Peyer's patch (tissue), 4 donors: ENCODE measurements around the gene PTPN6. TPM values are rescaled to one million over a fixed set of nuclear protein-coding genes. Genes with fewer than 3 reads are reported as not detected.

Experiments
- DNase-seq, 3 donors: peaks; one replicate each; pipeline ENCODE4 v3.0.0-alpha.2; 2017 to 2019
- H3K27ac ChIP-seq, 4 donors: fragments of 200-600 bp; sonication (generic); one replicate each; pipeline ENCODE4 v1.5.1; 2016 to 2019
- H3K27me3 ChIP-seq, 2 donors: fragments of 200-600 bp; sonication (generic); one replicate each; pipeline ENCODE4 v1.5.1; 2019
- H3K36me3 ChIP-seq, 3 donors: fragments of 200-600 bp; sonication (generic); one replicate each; pipeline ENCODE4 v1.5.1; 2016 to 2019
- H3K4me1 ChIP-seq, 4 donors: fragments of 200-600 bp; sonication (generic); one replicate each; pipeline ENCODE4 v1.5.1; 2016 to 2019
- H3K4me3 ChIP-seq, 4 donors: fragments of 200-600 bp; sonication (generic); 1 replicate in 3 of 4; 2 replicates in 1 of 4; pipeline ENCODE4 v1.5.1; 2016 to 2019; ENCODE audit warnings: mild to moderate bottlenecking in 1 of 4
- H3K9me3 ChIP-seq, 4 donors: fragments of 200-600 bp; sonication (generic); one replicate each; pipeline ENCODE4 v1.5.1; 2016 to 2019; ENCODE audit warnings: mild to moderate bottlenecking in 1 of 4
- CTCF ChIP-seq, 6 experiments: fragments of 450-650 bp in 4 of 6; fragments of 200-600 bp in 2 of 6; sonication (generic) in 1 of 6; IDR thresholded peaks; one replicate each; pipeline ENCODE4 v1.5.1; 2017 to 2019; ENCODE audit warnings: antibody characterized with exemption in 6 of 6, mild to moderate bottlenecking in 3 of 6, moderate library complexity in 1 of 6
- POLR2A ChIP-seq, 2 donors: fragments of 450-650 bp; IDR thresholded peaks; one replicate each; pipeline ENCODE4 v1.5.1; 2017; ENCODE audit warnings: antibody characterized with exemption in 2 of 2, mild to moderate bottlenecking in 2 of 2, moderate library complexity in 2 of 2
- small RNA-seq, 2 donors: library from RNA; depleted of rRNA; stranded (forward); fragments of <200 nt; gene quantifications; one replicate each; pipeline ENCODE3, GENCODE V24; 2016
- total RNA-seq, 4 donors: library from RNA; depleted of rRNA; stranded (reverse); fragments of >200 nt; gene quantifications; one replicate each; pipeline ENCODE4 v1.1.0, GENCODE V29; 2016

PTPN6 gene
- total RNA-seq, 4 donors from 2014 or later, result 41.6 to 183 (median 44.4) TPM

- H3K9me3 ChIP-seq, result no peaks in the 10 kb centered on the region
- no peak overlapping the region for H3K27ac ChIP-seq
- peaks cover 0 to 5% (median 0%) of the 10 kb centered on the region in 3 donors for H3K36me3 ChIP-seq
- H3K27me3 ChIP-seq, result no peaks in the 10 kb centered on the region
- H3K4me3 ChIP-seq, result no peak overlapping the region
- no peak for TF ChIP-seq POLR2A (IDR thresholded peaks at IDR 0.05)
- no peak for TF ChIP-seq CTCF (IDR thresholded peaks at IDR 0.05)
- no peak for DNase-seq
- peaks cover 0 to 5% (median 0%) of the 10 kb centered on the region in 4 donors for H3K4me1 ChIP-seq
Measured at GRCh38 chr12:7005311-7005710, 54.2 kb downstream of the PTPN6 start.

- peaks cover 0 to 5% (median 0%) of the 10 kb centered on the region in 3 donors for H3K36me3 ChIP-seq
- no peak for DNase-seq
- H3K27me3 ChIP-seq, result no peaks in the 10 kb centered on the region
- TF ChIP-seq CTCF (IDR thresholded peaks at IDR 0.05), result no peak
- no peak for TF ChIP-seq POLR2A (IDR thresholded peaks at IDR 0.05)
- H3K9me3 ChIP-seq, result no peaks in the 10 kb centered on the region
- no peak overlapping the region for H3K4me3 ChIP-seq
- H3K27ac ChIP-seq, result no peak overlapping the region
- H3K4me1 ChIP-seq, result peaks cover 0 to 5% (median 0%) of the 10 kb centered on the region in 4 donors
Measured at GRCh38 chr12:7006639-7007038, 55.5 kb downstream of the PTPN6 start.

- no peak overlapping the region for H3K27ac ChIP-seq
- no peak for TF ChIP-seq POLR2A (IDR thresholded peaks at IDR 0.05)
- TF ChIP-seq CTCF (IDR thresholded peaks at IDR 0.05), result no peak
- no peak for DNase-seq
- H3K36me3 ChIP-seq, result peaks cover 0 to 21% (median 0%) of the 10 kb centered on the region in 3 donors
- H3K27me3 ChIP-seq, result no peaks in the 10 kb centered on the region
- no peak overlapping the region for H3K4me3 ChIP-seq
- peaks cover 0 to 5% (median 0%) of the 10 kb centered on the region in 4 donors for H3K4me1 ChIP-seq
- no peaks in the 10 kb centered on the region for H3K9me3 ChIP-seq
Measured at GRCh38 chr12:7008864-7009263, 57.7 kb downstream of the PTPN6 start.

- TF ChIP-seq POLR2A (IDR thresholded peaks at IDR 0.05), result no peak
- TF ChIP-seq CTCF (IDR thresholded peaks at IDR 0.05), result no peak
- Histone ChIP-seq H3K9me3 (no peaks in the 10 kb centered on the region), H3K4me1 (peaks cover 0 to 5% (median 0%) of the 10 kb centered on the region in 4 donors)
Measured at GRCh38 chr12:7009512-7009911, 58.4 kb downstream of the PTPN6 start.

More at GRCh38 chr12:7009512-7009911, 58.4 kb downstream of the PTPN6 start:
- H3K36me3 ChIP-seq, result peaks cover 0 to 23% (median 0%) of the 10 kb centered on the region in 3 donors
- H3K4me3 ChIP-seq, result no peak overlapping the region
- H3K27ac ChIP-seq, result no peak overlapping the region
- H3K27me3 ChIP-seq, result no peaks in the 10 kb centered on the region
- no peak for DNase-seq

Small RNA genes within 50 kb of the gene (small RNA-seq; reads per million reads assigned to genes)
- gene MIR141, result 32.4 to 455 reads per million in 2 donors
- 120 to 554 reads per million in 2 donors for gene MIR200C
- gene RNU7-1, result 0 reads per million in 2 donors
- gene SCARNA12, result 0.23 to 0.70 reads per million in 2 donors

Other genes with a start within 250 kb of the PTPN6 start
- 10 to 100 TPM; 38.4 to 72.6 (median 51.8) TPM for gene COPS7A, start 227.3 kb upstream of the PTPN6 start, total RNA-seq
- 100 to 1,000 TPM in 3 of 4 donors, 10 to 100 TPM in 1; 94.9 to 212 (median 182) TPM for gene MLF2, start 198.2 kb upstream of the PTPN6 start, total RNA-seq
- 10 to 100 TPM; 44.2 to 87.5 (median 53.0) TPM for gene PTMS, start 185.0 kb upstream of the PTPN6 start, total RNA-seq
- gene LAG3, start 178.8 kb upstream of the PTPN6 start, total RNA-seq, result 1 to 10 TPM in 3 of 4 donors, not detected in 1; 1.3 to 3.0 (median 1.6) TPM
- 1 to 10 TPM; 2.1 to 9.1 (median 4.0) TPM for gene CD4, start 161.8 kb upstream of the PTPN6 start, total RNA-seq
- gene GPR162, start 129.5 kb upstream of the PTPN6 start, total RNA-seq, result 10 to 100 TPM in 1 of 4 donors, 1 to 10 TPM in 2, not detected in 1; 2.5 to 11.6 (median 4.1) TPM
- gene P3H3, start 122.9 kb upstream of the PTPN6 start, total RNA-seq, result 10 to 100 TPM in 2 of 4 donors, 1 to 10 TPM in 2; 3.7 to 40.4 (median 8.7) TPM
- 1 to 10 TPM in 1 of 4 donors, under 1 TPM in 2, not detected in 1; 0.85 to 6.6 (median 0.94) TPM for gene GNB3, start 110.4 kb upstream of the PTPN6 start, total RNA-seq
- 10 to 100 TPM; 44.2 to 51.2 (median 46.3) TPM for gene CDCA3, start 100.1 kb upstream of the PTPN6 start, total RNA-seq
- 10 to 100 TPM; 41.0 to 94.1 (median 47.1) TPM for gene USP5, start 99.2 kb upstream of the PTPN6 start, total RNA-seq
- 1,000 to 10,000 TPM in 1 of 4 donors, 100 to 1,000 TPM in 3; 591 to 1,061 (median 658) TPM for gene TPI1, start 83.8 kb upstream of the PTPN6 start, total RNA-seq
- 10 to 100 TPM in 2 of 4 donors, 1 to 10 TPM in 2; 4.1 to 12.3 (median 9.9) TPM for gene SPSB2, start 78.1 kb upstream of the PTPN6 start, total RNA-seq
- 10 to 100 TPM in 1 of 4 donors, 1 to 10 TPM in 2, not detected in 1; 1.7 to 35.5 (median 3.0) TPM for gene LRRC23, start 46.5 kb upstream of the PTPN6 start, total RNA-seq
- gene ENO2, start 36.8 kb upstream of the PTPN6 start, total RNA-seq, result 10 to 100 TPM in 2 of 4 donors, 1 to 10 TPM in 2; 4.6 to 11.7 (median 8.8) TPM
- gene ATN1, start 23.4 kb upstream of the PTPN6 start, total RNA-seq, result 100 to 1,000 TPM in 3 of 4 donors, 10 to 100 TPM in 1; 77.6 to 337 (median 125) TPM
- not detected for gene RNU7-1, start 7.5 kb upstream of the PTPN6 start, total RNA-seq
- 100 to 1,000 TPM; 146 to 339 (median 156) TPM for gene C12orf57, start 7.3 kb upstream of the PTPN6 start, total RNA-seq
- gene PHB2, start 19.3 kb downstream of the PTPN6 start, total RNA-seq, result 100 to 1,000 TPM; 162 to 219 (median 174) TPM
- 10 to 100 TPM in 3 of 4 donors, 1 to 10 TPM in 1; 9.1 to 24.8 (median 18.3) TPM for gene EMG1, start 19.6 kb downstream of the PTPN6 start, total RNA-seq
- gene LPCAT3, start 67.1 kb downstream of the PTPN6 start, total RNA-seq, result 100 to 1,000 TPM in 3 of 4 donors, 10 to 100 TPM in 1; 18.2 to 230 (median 179) TPM
- 100 to 1,000 TPM in 2 of 4 donors, 10 to 100 TPM in 2; 55.9 to 187 (median 108) TPM for gene C1S, start 109.4 kb downstream of the PTPN6 start, total RNA-seq
- 100 to 1,000 TPM in 3 of 4 donors, 10 to 100 TPM in 1; 27.5 to 151 (median 125) TPM for gene C1R, start 141.1 kb downstream of the PTPN6 start, total RNA-seq
- gene C1RL, start 157.9 kb downstream of the PTPN6 start, total RNA-seq, result 10 to 100 TPM; 44.6 to 87.7 (median 51.5) TPM
- 10 to 100 TPM in 1 of 4 donors, 1 to 10 TPM in 2, not detected in 1; 3.7 to 64.4 (median 4.3) TPM for gene RBP5, start 177.5 kb downstream of the PTPN6 start, total RNA-seq
- gene CLSTN3, start 179.0 kb downstream of the PTPN6 start, total RNA-seq, result 100 to 1,000 TPM in 1 of 4 donors, 10 to 100 TPM in 3; 35.0 to 120 (median 57.3) TPM
- gene PEX5, start 238.3 kb downstream of the PTPN6 start, total RNA-seq, result 10 to 100 TPM; 26.1 to 47.0 (median 37.7) TPM